ENCODE data around the gene ZNF615. TPM values are rescaled to one million over a fixed set of nuclear protein-coding genes. Genes with fewer than 3 reads are reported as not detected.
"Not testable (repeated sequence)": the region's sequence is repeated elsewhere in the genome, so short reads cannot be mapped to it uniquely, and the experiment has no call there.

Gene ZNF615
- total RNA-seq, 1 experiment from 2014 or later: 11.3 TPM

- Mint-ChIP-seq H3K27me3 (ENCODE audit: low read depth) (no peaks in the 10 kb centered on the region), H3K4me3 (no peak overlapping the region), H3K36me3 (ENCODE audit: insufficient read depth in 1 of 3, low read depth in 3 of 3) (peaks cover 27 to 33% (median 28%) of the 10 kb centered on the region in 3 experiments), H3K9me3 (peaks cover 40 to 72% of the 10 kb centered on the region in 2 experiments), H3K4me1 (peaks cover 4 to 14% of the 10 kb centered on the region in 2 experiments; a peak in 2 of 4 replicates), H3K27ac (no peak overlapping the region; a peak in 1 of 7 replicates)
- H3K14ac ChIP-seq (ENCODE audit: insufficient read depth, low read length): no peak overlapping the region
- no peak overlapping the region for H3K23ac ChIP-seq (ENCODE audit: insufficient read length, low read depth, low read length)
- no peak overlapping the region for H3K9ac ChIP-seq (ENCODE audit: extremely low read depth, insufficient read length, low read length)
- no peaks in the 10 kb centered on the region for H3K79me2 ChIP-seq (ENCODE audit: insufficient read depth, low read length)
- H3K18ac ChIP-seq (ENCODE audit: insufficient read length, low read depth, low read length): no peak overlapping the region
- TF ChIP-seq CTCF (conservative IDR thresholded peaks at IDR 0.05): no peak
- H3K9me3 ChIP-seq (ENCODE audit: control insufficient read depth, low read depth, low read length): peaks cover 4% of the 10 kb centered on the region
- H2AK5ac ChIP-seq (ENCODE audit: insufficient read length, low read length): no peak overlapping the region
- no peak overlapping the region for H4K5ac ChIP-seq (ENCODE audit: insufficient read length, low read depth, low read length)
- no peak overlapping the region for H3K27ac ChIP-seq (ENCODE audit: insufficient read length, low read depth, low read length)
- no peak overlapping the region for H3K56ac ChIP-seq (ENCODE audit: insufficient read length, low read depth, low read length)
- H4K20me1 ChIP-seq (ENCODE audit: control insufficient read depth, insufficient read depth, insufficient read length): peaks cover 3% of the 10 kb centered on the region
- WGBS (ENCODE audit: extremely low coverage, insufficient read length, low lambda C conversion rate): no CpG with 5 or more reads among the region's 4 CpGs
- no peak overlapping the region for H2BK15ac ChIP-seq (ENCODE audit: low read depth, low read length)
- no peak overlapping the region for H4K91ac ChIP-seq (ENCODE audit: insufficient read length, low read depth, low read length)
- no peak overlapping the region for H3K4ac ChIP-seq (ENCODE audit: low read depth, low read length)
- H2BK20ac ChIP-seq (ENCODE audit: low read depth, low read length, poor library complexity, severe bottlenecking): no peak overlapping the region
- no peak overlapping the region for H4K8ac ChIP-seq (replicated peaks; ENCODE audit: insufficient read length, low read depth, low read length)
- H3K4me2 ChIP-seq (ENCODE audit: insufficient read depth, insufficient read length, low read length): no peak overlapping the region
- no peak overlapping the region for H2BK120ac ChIP-seq (ENCODE audit: low read depth, low read length, poor library complexity, severe bottlenecking)
- DNase-seq: no peak
- no peaks in the 10 kb centered on the region for H3K27me3 ChIP-seq (ENCODE audit: insufficient read depth, low read length)
- no peaks in the 10 kb centered on the region for H3K23me2 ChIP-seq (ENCODE audit: insufficient read length, low read depth, low read length, poor library complexity, severe bottlenecking)
- no peak overlapping the region for H2BK12ac ChIP-seq (ENCODE audit: insufficient read length, low read depth, low read length)
- no peak overlapping the region for H3T11ph ChIP-seq (ENCODE audit: low read length)
- no peaks in the 10 kb centered on the region for H3K4me1 ChIP-seq (ENCODE audit: insufficient read depth, low read length)
- no peak overlapping the region for H2BK5ac ChIP-seq (ENCODE audit: insufficient read length, low read length)
- H2AFZ ChIP-seq (ENCODE audit: low read length): no peak overlapping the region
- no peaks in the 10 kb centered on the region for H3K79me1 ChIP-seq (ENCODE audit: insufficient read depth, low read depth, low read length, poor library complexity, severe bottlenecking)
These were observed 48.2 kb downstream of the ZNF615 start for GRCh38 chr19:51959791-51960190.

GRCh38 chr19:51957846-51958245 is 50.2 kb downstream of the ZNF615 start:
- no CpG with 5 or more reads among the region's 4 CpGs for WGBS (ENCODE audit: extremely low coverage, insufficient read length, low lambda C conversion rate)
- H3K4me3 Mint-ChIP-seq; H2AFZ ChIP-seq (ENCODE audit: low read length); H3K27ac ChIP-seq (ENCODE audit: insufficient read length, low read depth, low read length); H3K18ac ChIP-seq (ENCODE audit: insufficient read length, low read depth, low read length); H3K4ac ChIP-seq (ENCODE audit: low read depth, low read length); H3K27me3 Mint-ChIP-seq (ENCODE audit: low read depth); H3K23ac ChIP-seq (ENCODE audit: insufficient read length, low read depth, low read length); H4K8ac ChIP-seq (replicated peaks; ENCODE audit: insufficient read length, low read depth, low read length); H4K5ac ChIP-seq (ENCODE audit: insufficient read length, low read depth, low read length); H2BK120ac ChIP-seq (ENCODE audit: low read depth, low read length, poor library complexity, severe bottlenecking); H3T11ph ChIP-seq (ENCODE audit: low read length); H2BK5ac ChIP-seq (ENCODE audit: insufficient read length, low read length); H3K4me1 ChIP-seq (ENCODE audit: insufficient read depth, low read length); H2AK5ac ChIP-seq (ENCODE audit: insufficient read length, low read length); H2BK20ac ChIP-seq (ENCODE audit: low read depth, low read length, poor library complexity, severe bottlenecking); H2BK12ac ChIP-seq (ENCODE audit: insufficient read length, low read depth, low read length); H3K79me1 ChIP-seq (ENCODE audit: insufficient read depth, low read depth, low read length, poor library complexity, severe bottlenecking); H4K91ac ChIP-seq (ENCODE audit: insufficient read length, low read depth, low read length); H3K4me2 ChIP-seq (ENCODE audit: insufficient read depth, insufficient read length, low read length); H2BK15ac ChIP-seq (ENCODE audit: low read depth, low read length); DNase-seq; H3K79me2 ChIP-seq (ENCODE audit: insufficient read depth, low read length); H4K20me1 ChIP-seq (ENCODE audit: control insufficient read depth, insufficient read depth, insufficient read length); H3K23me2 ChIP-seq (ENCODE audit: insufficient read length, low read depth, low read length, poor library complexity, severe bottlenecking); H3K9me3 ChIP-seq (ENCODE audit: control insufficient read depth, low read depth, low read length); H3K27me3 ChIP-seq (ENCODE audit: insufficient read depth, low read length); H3K56ac ChIP-seq (ENCODE audit: insufficient read length, low read depth, low read length); H3K14ac ChIP-seq (ENCODE audit: insufficient read depth, low read length); H3K9ac ChIP-seq (ENCODE audit: extremely low read depth, insufficient read length, low read length); H3K27ac Mint-ChIP-seq: not testable (repeated sequence)
- H3K9me3 Mint-ChIP-seq: peaks cover 44 to 72% of the 10 kb centered on the region in 2 experiments
- peaks cover 15 to 21% (median 17%) of the 10 kb centered on the region in 3 experiments; a peak in 5 of 7 replicates for H3K36me3 Mint-ChIP-seq (ENCODE audit: insufficient read depth in 1 of 3, low read depth in 3 of 3)
- peaks cover 4 to 14% of the 10 kb centered on the region in 2 experiments; a peak in 2 of 4 replicates for H3K4me1 Mint-ChIP-seq

Measured in H9 (cell line).